ENCODE results near the gene R3HDM2. TPM values are rescaled to one million over a fixed set of nuclear protein-coding genes. Genes with fewer than 3 reads are reported as not detected.

The R3HDM2 gene
- total and polyA plus RNA-seq, 2 experiments from 2014 or later: 13.4 to 28.7 TPM

DNA sequence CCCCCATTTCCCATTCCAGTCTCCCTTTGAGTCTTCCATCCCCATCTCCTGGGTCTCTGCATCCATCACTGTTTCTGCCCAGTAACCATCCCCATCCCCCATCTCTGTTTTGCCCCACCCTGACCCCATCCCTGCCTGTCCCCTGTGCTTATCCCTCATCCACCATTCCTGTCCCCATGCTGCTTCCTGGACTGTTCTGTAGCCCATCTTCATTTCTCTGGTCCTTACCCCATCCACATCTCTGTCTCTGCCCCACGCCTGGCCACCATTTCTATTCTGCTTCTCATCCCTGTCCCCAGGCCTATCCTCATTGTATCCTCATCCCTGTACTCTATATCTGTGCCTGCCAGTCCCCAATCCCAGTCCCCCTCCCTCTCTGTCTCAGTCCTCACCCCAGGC is 210.1 kb downstream of the R3HDM2 start:
- TF ChIP-seq EZH2 (IDR thresholded peaks at IDR 0.05; ENCODE audit: borderline replicate concordance) (no peak), EZH2phosphoT487 (IDR thresholded peaks at IDR 0.05; ENCODE audit: low read depth, severe bottlenecking, unreplicated experiment) (no peak)
- TF ChIP-seq, protein P1, sequence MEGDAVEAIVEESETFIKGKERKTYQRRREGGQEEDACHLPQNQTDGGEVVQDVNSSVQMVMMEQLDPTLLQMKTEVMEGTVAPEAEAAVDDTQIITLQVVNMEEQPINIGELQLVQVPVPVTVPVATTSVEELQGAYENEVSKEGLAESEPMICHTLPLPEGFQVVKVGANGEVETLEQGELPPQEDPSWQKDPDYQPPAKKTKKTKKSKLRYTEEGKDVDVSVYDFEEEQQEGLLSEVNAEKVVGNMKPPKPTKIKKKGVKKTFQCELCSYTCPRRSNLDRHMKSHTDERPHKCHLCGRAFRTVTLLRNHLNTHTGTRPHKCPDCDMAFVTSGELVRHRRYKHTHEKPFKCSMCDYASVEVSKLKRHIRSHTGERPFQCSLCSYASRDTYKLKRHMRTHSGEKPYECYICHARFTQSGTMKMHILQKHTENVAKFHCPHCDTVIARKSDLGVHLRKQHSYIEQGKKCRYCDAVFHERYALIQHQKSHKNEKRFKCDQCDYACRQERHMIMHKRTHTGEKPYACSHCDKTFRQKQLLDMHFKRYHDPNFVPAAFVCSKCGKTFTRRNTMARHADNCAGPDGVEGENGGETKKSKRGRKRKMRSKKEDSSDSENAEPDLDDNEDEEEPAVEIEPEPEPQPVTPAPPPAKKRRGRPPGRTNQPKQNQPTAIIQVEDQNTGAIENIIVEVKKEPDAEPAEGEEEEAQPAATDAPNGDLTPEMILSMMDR (IDR thresholded peaks at IDR 0.05; ENCODE audit: poor library complexity): no peak
- Histone ChIP-seq H3K36me3 (replicated peaks; ENCODE audit: insufficient read depth, low read depth) (no peaks in the 10 kb centered on the region), H3K9me3 (ENCODE audit: low read depth) (no peaks in the 10 kb centered on the region), H3K4me2 (no peak overlapping the region), H2AFZ (no peak overlapping the region), H3K4me1 (ENCODE audit: insufficient read depth) (peaks cover 42% of the 10 kb centered on the region), H3K79me2 (no peaks in the 10 kb centered on the region), H3K9me2 (replicated peaks; ENCODE audit: insufficient read depth) (no peaks in the 10 kb centered on the region), H4K20me1 (ENCODE audit: insufficient read depth, poor library complexity, severe bottlenecking) (no peaks in the 10 kb centered on the region), H3K27me3 (peaks cover 96% of the 10 kb centered on the region), H3K4me3 (no peak overlapping the region), H3K27ac (no peak overlapping the region)
- DNase-seq (ENCODE audit: low spot score): no peak
- WGBS (ENCODE audit: low lambda C conversion rate, missing lambda C conversion rate): 40% methylated on average over 1 of the region's 1 CpG

- 12% methylated on average over 8 of the region's 38 CpGs for WGBS (ENCODE audit: low lambda C conversion rate, missing lambda C conversion rate)
- Histone ChIP-seq H3K4me3 (no peak overlapping the region), H3K79me2 (no peaks in the 10 kb centered on the region), H3K4me1 (ENCODE audit: insufficient read depth) (peaks cover 40% of the 10 kb centered on the region), H3K9me3 (ENCODE audit: low read depth) (no peaks in the 10 kb centered on the region), H2AFZ (no peak overlapping the region), H4K20me1 (ENCODE audit: insufficient read depth, poor library complexity, severe bottlenecking) (no peaks in the 10 kb centered on the region), H3K27me3 (peaks cover 96% of the 10 kb centered on the region), H3K36me3 (replicated peaks; ENCODE audit: insufficient read depth, low read depth) (no peaks in the 10 kb centered on the region), H3K4me2 (peak overlapping the region; percentile 72), H3K27ac (no peak overlapping the region), H3K9me2 (replicated peaks; ENCODE audit: insufficient read depth) (no peaks in the 10 kb centered on the region)
- no peak for TF ChIP-seq EZH2phosphoT487 (IDR thresholded peaks at IDR 0.05; ENCODE audit: low read depth, severe bottlenecking, unreplicated experiment)
- TF ChIP-seq, protein P1 (IDR thresholded peaks at IDR 0.05; ENCODE audit: poor library complexity): no peak
- no peak for TF ChIP-seq EZH2 (IDR thresholded peaks at IDR 0.05; ENCODE audit: borderline replicate concordance)
- DNase-seq (ENCODE audit: low spot score): no peak
Measured at GRCh38 chr12:57219993-57220754, 210.7 kb downstream of the R3HDM2 start.

GRCh38 chr12:57219205-57219992 is 211.4 kb downstream of the R3HDM2 start:
- H3K4me3 ChIP-seq: no peak overlapping the region
- TF ChIP-seq, protein P1 (IDR thresholded peaks at IDR 0.05; ENCODE audit: poor library complexity): no peak
- TF ChIP-seq EZH2 (IDR thresholded peaks at IDR 0.05; ENCODE audit: borderline replicate concordance): peak; percentile 73
- no peaks in the 10 kb centered on the region for H4K20me1 ChIP-seq (ENCODE audit: insufficient read depth, poor library complexity, severe bottlenecking)
- peaks cover 96% of the 10 kb centered on the region for H3K27me3 ChIP-seq
- H3K36me3 ChIP-seq (replicated peaks; ENCODE audit: insufficient read depth, low read depth): no peaks in the 10 kb centered on the region
- WGBS (ENCODE audit: low lambda C conversion rate, missing lambda C conversion rate): 31% methylated on average over 14 of the region's 14 CpGs
- H3K4me1 ChIP-seq (ENCODE audit: insufficient read depth): peaks cover 37% of the 10 kb centered on the region
- no peak for DNase-seq (ENCODE audit: low spot score)
- H3K9me3 ChIP-seq (ENCODE audit: low read depth): no peaks in the 10 kb centered on the region
- no peaks in the 10 kb centered on the region for H3K9me2 ChIP-seq (replicated peaks; ENCODE audit: insufficient read depth)
- H2AFZ ChIP-seq: no peak overlapping the region
- H3K79me2 ChIP-seq: no peaks in the 10 kb centered on the region
- H3K27ac ChIP-seq: no peak overlapping the region
- peak overlapping the region; percentile 72 for H3K4me2 ChIP-seq
